Measurements from ENCODE around the gene MPDZ.
"Not testable (repeated sequence)": the region's sequence is repeated elsewhere in the genome, so short reads cannot be mapped to it uniquely, and the experiment has no call there.

The MPDZ gene

DNA sequence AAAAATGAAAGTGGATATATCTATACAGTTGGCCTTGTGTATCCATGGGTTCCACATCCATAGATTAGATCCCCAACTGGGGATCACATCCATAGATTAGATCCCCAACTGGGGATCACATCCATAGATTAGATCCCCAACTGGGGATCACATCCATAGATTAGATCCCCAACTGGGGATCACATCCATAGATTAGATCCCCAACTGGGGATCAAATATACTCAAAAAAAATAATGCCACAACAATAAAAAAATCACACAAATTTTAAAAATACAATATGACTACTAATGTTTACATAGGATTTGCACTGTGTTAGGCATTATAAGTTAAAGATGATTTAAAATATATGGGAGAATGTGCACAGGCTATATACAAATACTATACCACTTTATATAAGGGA, 56.8 kb downstream of the MPDZ start:
- DNase-seq (ENCODE audit: low spot score); H3K4ac ChIP-seq (ENCODE audit: low read length); H3K18ac ChIP-seq (ENCODE audit: low read length); H3K4me3 ChIP-seq (ENCODE audit: low read length in 2 of 2); H2AFZ ChIP-seq (ENCODE audit: low read length); H4K8ac ChIP-seq (ENCODE audit: low read depth, low read length); H3K9me3 ChIP-seq (replicated peaks in 1 of 2; ENCODE audit: control insufficient read depth in 2 of 2, insufficient read depth in 1 of 2, low read depth in 1 of 2, low read length in 2 of 2); H2BK15ac ChIP-seq (ENCODE audit: low read length); H3K14ac ChIP-seq (ENCODE audit: low read length); H2BK12ac ChIP-seq (ENCODE audit: low read length); H3K4me1 ChIP-seq (ENCODE audit: control insufficient read depth in 2 of 2, insufficient read depth in 1 of 2, low read depth in 1 of 2, low read length in 2 of 2); H3K23ac ChIP-seq (ENCODE audit: low read depth, low read length, poor library complexity); H2BK120ac ChIP-seq (ENCODE audit: low read depth, low read length); H3K79me1 ChIP-seq (ENCODE audit: low read depth, low read length); H3K27ac ChIP-seq (replicated peaks; ENCODE audit: low read length); H4K91ac ChIP-seq (ENCODE audit: low read depth, low read length, poor library complexity); H3K27me3 ChIP-seq (ENCODE audit: control insufficient read depth in 3 of 3, insufficient read depth in 3 of 3, low read depth in 1 of 3, low read length in 3 of 3); H3K4me2 ChIP-seq (ENCODE audit: insufficient read depth, low read length, poor library complexity, severe bottlenecking); H3K9ac ChIP-seq (ENCODE audit: low read depth, low read length, poor library complexity); H2BK5ac ChIP-seq (ENCODE audit: low read length); H2AK5ac ChIP-seq (ENCODE audit: low read depth, low read length): not testable (repeated sequence)
- H3K36me3 ChIP-seq (replicated peaks in 1 of 2; ENCODE audit: control insufficient read depth in 2 of 2, insufficient read depth in 2 of 2, low read length in 2 of 2), result peaks cover 2 to 75% of the 10 kb centered on the region in 2 donors

DNA sequence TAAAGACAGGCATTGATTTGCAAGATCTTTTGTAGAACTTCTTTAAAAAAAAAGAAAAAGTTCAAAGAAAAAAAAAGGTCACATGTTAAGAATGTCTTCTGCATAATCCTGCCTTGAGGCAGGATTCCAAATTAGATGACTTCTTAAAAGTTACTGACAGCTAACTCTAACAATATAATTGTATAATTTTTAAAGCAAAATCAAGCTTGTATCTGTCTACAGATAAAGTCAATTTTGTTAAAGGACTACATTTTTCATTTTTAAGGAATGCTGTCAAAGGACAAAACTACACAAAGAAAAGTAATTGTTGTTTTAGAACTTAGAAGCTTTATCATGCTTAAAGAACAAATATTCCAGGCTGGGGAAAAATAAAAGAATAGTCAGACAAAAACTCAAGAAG, 57.8 kb downstream of the MPDZ start:
- H2BK12ac ChIP-seq (ENCODE audit: low read length), result no peak overlapping the region
- H3K4me2 ChIP-seq (ENCODE audit: insufficient read depth, low read length, poor library complexity, severe bottlenecking), result no peak overlapping the region
- no peak overlapping the region for H3K27ac ChIP-seq (replicated peaks; ENCODE audit: low read length)
- no peaks in the 10 kb centered on the region for H3K27me3 ChIP-seq (ENCODE audit: control insufficient read depth in 3 of 3, insufficient read depth in 3 of 3, low read depth in 1 of 3, low read length in 3 of 3)
- H3K14ac ChIP-seq (ENCODE audit: low read length), result no peak overlapping the region
- H2BK120ac ChIP-seq (ENCODE audit: low read depth, low read length), result no peak overlapping the region
- no peak overlapping the region for H2AFZ ChIP-seq (ENCODE audit: low read length)
- no peak overlapping the region for H2AK5ac ChIP-seq (ENCODE audit: low read depth, low read length)
- H3K79me1 ChIP-seq (ENCODE audit: low read depth, low read length), result no peaks in the 10 kb centered on the region
- H3K4me3 ChIP-seq (ENCODE audit: low read length in 2 of 2), result no peak overlapping the region
- no peaks in the 10 kb centered on the region for H3K4me1 ChIP-seq (ENCODE audit: control insufficient read depth in 2 of 2, insufficient read depth in 1 of 2, low read depth in 1 of 2, low read length in 2 of 2)
- no peak overlapping the region for H4K8ac ChIP-seq (ENCODE audit: low read depth, low read length)
- H3K4ac ChIP-seq (ENCODE audit: low read length), result no peak overlapping the region
- no peak for DNase-seq (ENCODE audit: low spot score)
- no peak overlapping the region for H2BK5ac ChIP-seq (ENCODE audit: low read length)
- H3K36me3 ChIP-seq (replicated peaks in 1 of 2; ENCODE audit: control insufficient read depth in 2 of 2, insufficient read depth in 2 of 2, low read length in 2 of 2), result peaks cover 2 to 79% of the 10 kb centered on the region in 2 donors
- no peak overlapping the region for H3K23ac ChIP-seq (ENCODE audit: low read depth, low read length, poor library complexity)
- no peak overlapping the region for H3K9ac ChIP-seq (ENCODE audit: low read depth, low read length, poor library complexity)
- no peaks in the 10 kb centered on the region for H3K9me3 ChIP-seq (replicated peaks in 1 of 2; ENCODE audit: control insufficient read depth in 2 of 2, insufficient read depth in 1 of 2, low read depth in 1 of 2, low read length in 2 of 2)
- no peak overlapping the region for H4K91ac ChIP-seq (ENCODE audit: low read depth, low read length, poor library complexity)
- no peak overlapping the region for H3K18ac ChIP-seq (ENCODE audit: low read length)
- no peak overlapping the region for H2BK15ac ChIP-seq (ENCODE audit: low read length)

DNA sequence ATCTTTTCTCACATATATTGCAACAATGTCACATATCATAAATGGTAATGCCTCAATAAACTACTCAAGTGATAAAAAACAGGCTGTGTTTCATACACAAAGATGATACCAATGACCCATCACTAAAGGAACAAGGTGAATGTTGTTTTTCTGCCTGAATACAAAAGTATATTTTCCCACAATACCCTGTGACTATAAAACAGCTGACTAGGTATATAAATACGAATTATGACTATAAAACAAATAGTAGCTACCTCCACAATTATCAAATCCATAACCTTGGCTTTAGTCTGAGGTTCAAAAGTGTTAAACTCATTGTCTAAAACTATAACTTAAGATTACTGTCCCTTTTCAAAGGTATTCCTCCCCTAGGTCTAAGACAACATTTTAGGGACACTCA, 58.7 kb downstream of the MPDZ start:
- no peak overlapping the region for H4K91ac ChIP-seq (ENCODE audit: low read depth, low read length, poor library complexity)
- H3K23ac ChIP-seq (ENCODE audit: low read depth, low read length, poor library complexity), result no peak overlapping the region
- H4K8ac ChIP-seq (ENCODE audit: low read depth, low read length), result no peak overlapping the region
- no peak overlapping the region for H2AK5ac ChIP-seq (ENCODE audit: low read depth, low read length)
- H3K18ac ChIP-seq (ENCODE audit: low read length), result no peak overlapping the region
- no peak for DNase-seq (ENCODE audit: low spot score)
- H2BK120ac ChIP-seq (ENCODE audit: low read depth, low read length), result no peak overlapping the region
- H3K14ac ChIP-seq (ENCODE audit: low read length), result no peak overlapping the region
- H3K79me1 ChIP-seq (ENCODE audit: low read depth, low read length), result no peaks in the 10 kb centered on the region
- no peak overlapping the region for H2AFZ ChIP-seq (ENCODE audit: low read length)
- no peaks in the 10 kb centered on the region for H3K4me1 ChIP-seq (ENCODE audit: control insufficient read depth in 2 of 2, insufficient read depth in 1 of 2, low read depth in 1 of 2, low read length in 2 of 2)
- no peak overlapping the region for H3K27ac ChIP-seq (replicated peaks; ENCODE audit: low read length)
- peaks cover 4 to 88% of the 10 kb centered on the region in 2 donors for H3K36me3 ChIP-seq (replicated peaks in 1 of 2; ENCODE audit: control insufficient read depth in 2 of 2, insufficient read depth in 2 of 2, low read length in 2 of 2)
- H3K4me3 ChIP-seq (ENCODE audit: low read length in 2 of 2), result no peak overlapping the region
- no peak overlapping the region for H3K4me2 ChIP-seq (ENCODE audit: insufficient read depth, low read length, poor library complexity, severe bottlenecking)
- no peak overlapping the region for H3K4ac ChIP-seq (ENCODE audit: low read length)
- H3K27me3 ChIP-seq (ENCODE audit: control insufficient read depth in 3 of 3, insufficient read depth in 3 of 3, low read depth in 1 of 3, low read length in 3 of 3), result no peaks in the 10 kb centered on the region
- no CpG with 5 or more reads among the region's 1 CpG for WGBS, 2 donors (ENCODE audit: extremely low coverage in 2 of 2, insufficient read length in 2 of 2, insufficient replicate concordance in 1 of 2)
- H2BK12ac ChIP-seq (ENCODE audit: low read length), result no peak overlapping the region
- H3K9me3 ChIP-seq (replicated peaks in 1 of 2; ENCODE audit: control insufficient read depth in 2 of 2, insufficient read depth in 1 of 2, low read depth in 1 of 2, low read length in 2 of 2), result no peaks in the 10 kb centered on the region
- H3K9ac ChIP-seq (ENCODE audit: low read depth, low read length, poor library complexity), result no peak overlapping the region
- H2BK15ac ChIP-seq (ENCODE audit: low read length), result no peak overlapping the region
- no peak overlapping the region for H2BK5ac ChIP-seq (ENCODE audit: low read length)

DNA sequence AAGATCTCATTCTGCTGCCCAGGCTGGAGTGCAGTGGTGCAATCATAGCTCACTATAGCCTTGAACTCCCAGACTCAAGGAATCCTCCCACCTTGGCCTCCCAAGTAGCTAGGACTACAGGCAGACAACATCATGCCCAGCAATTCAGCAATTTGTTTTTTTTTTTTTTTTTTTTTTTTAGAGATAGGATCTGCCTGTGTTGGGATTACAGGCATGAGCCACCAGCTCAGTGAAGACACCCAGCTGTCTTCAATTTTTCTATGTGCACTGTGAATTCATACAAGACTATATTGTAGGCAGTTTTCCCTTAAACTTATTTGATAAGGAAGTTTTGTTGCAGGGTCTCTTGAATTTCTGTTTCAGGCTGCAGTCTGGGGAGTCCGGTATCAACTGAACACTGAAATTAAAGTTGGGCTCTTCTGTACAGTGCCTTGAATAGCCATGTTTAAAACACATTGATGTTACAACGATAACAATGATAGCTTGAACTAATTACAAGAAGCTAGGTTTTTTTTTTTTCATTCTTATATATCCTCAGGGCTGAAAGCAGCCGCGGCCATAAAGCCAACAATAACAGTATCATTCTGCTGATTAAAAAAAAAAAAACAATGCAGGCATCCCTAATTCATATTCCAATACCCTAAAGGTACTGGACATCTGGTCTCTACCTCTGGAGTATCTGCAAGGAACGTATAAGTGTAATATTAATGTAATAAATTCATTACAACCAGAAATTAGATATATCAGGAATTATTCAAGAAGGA, 63.5 kb downstream of the MPDZ start:
- H2AFZ ChIP-seq (ENCODE audit: low read length), result no peak overlapping the region
- peaks cover 0 to 13% of the 10 kb centered on the region in 2 donors for H3K9me3 ChIP-seq (replicated peaks in 1 of 2; ENCODE audit: control insufficient read depth in 2 of 2, insufficient read depth in 1 of 2, low read depth in 1 of 2, low read length in 2 of 2)
- H2BK5ac ChIP-seq (ENCODE audit: low read length), result no peak overlapping the region
- no peak overlapping the region for H2AK5ac ChIP-seq (ENCODE audit: low read depth, low read length)
- H3K4me1 ChIP-seq (ENCODE audit: control insufficient read depth in 2 of 2, insufficient read depth in 1 of 2, low read depth in 1 of 2, low read length in 2 of 2), result no peaks in the 10 kb centered on the region
- no peak overlapping the region for H2BK12ac ChIP-seq (ENCODE audit: low read length)
- no CpG with 5 or more reads among the region's 5 CpGs for WGBS, 2 donors (ENCODE audit: extremely low coverage in 2 of 2, insufficient read length in 2 of 2, insufficient replicate concordance in 1 of 2)
- DNase-seq (ENCODE audit: low spot score), result no peak
- H3K4me2 ChIP-seq (ENCODE audit: insufficient read depth, low read length, poor library complexity, severe bottlenecking), result no peak overlapping the region
- H4K91ac ChIP-seq (ENCODE audit: low read depth, low read length, poor library complexity), result no peak overlapping the region
- H3K18ac ChIP-seq (ENCODE audit: low read length), result no peak overlapping the region
- no peak overlapping the region for H3K23ac ChIP-seq (ENCODE audit: low read depth, low read length, poor library complexity)
- no peak overlapping the region for H2BK15ac ChIP-seq (ENCODE audit: low read length)
- no peaks in the 10 kb centered on the region for H3K79me1 ChIP-seq (ENCODE audit: low read depth, low read length)
- H3K4ac ChIP-seq (ENCODE audit: low read length), result no peak overlapping the region
- H3K14ac ChIP-seq (ENCODE audit: low read length), result no peak overlapping the region
- H3K4me3 ChIP-seq (ENCODE audit: low read length in 2 of 2), result no peak overlapping the region
- H3K9ac ChIP-seq (ENCODE audit: low read depth, low read length, poor library complexity), result no peak overlapping the region
- H3K27ac ChIP-seq (replicated peaks; ENCODE audit: low read length), result no peak overlapping the region
- no peak overlapping the region for H2BK120ac ChIP-seq (ENCODE audit: low read depth, low read length)
- H4K8ac ChIP-seq (ENCODE audit: low read depth, low read length), result no peak overlapping the region
- H3K27me3 ChIP-seq (ENCODE audit: control insufficient read depth in 3 of 3, insufficient read depth in 3 of 3, low read depth in 1 of 3, low read length in 3 of 3), result no peaks in the 10 kb centered on the region
- H3K36me3 ChIP-seq (replicated peaks in 1 of 2; ENCODE audit: control insufficient read depth in 2 of 2, insufficient read depth in 2 of 2, low read length in 2 of 2), result peaks cover 6 to 98% of the 10 kb centered on the region in 2 donors

Data from neuronal stem cell (in vitro differentiated cells).